Spleen (tissue), 11 donors: Measurements from ENCODE around the gene TADA1. TPM values are rescaled to one million over a fixed set of nuclear protein-coding genes. Genes with fewer than 3 reads are reported as not detected.

Experiments
- DNase-seq: peaks from one replicate; pipeline ENCODE4 v3.0.0-alpha.2; 2020
- H3K27ac ChIP-seq, 8 donors: fragments of 200-600 bp; sonication (generic) in 7 of 8; 1 replicate in 4 of 8; 2 replicates in 4 of 8; pipeline versions ENCODE4 v1.5.0 to v1.8.0; 2016 to 2021; ENCODE audit warnings: inconsistent platforms in 4 of 8, mild to moderate bottlenecking in 4 of 8, moderate library complexity in 1 of 8
- H3K27me3 ChIP-seq, 7 donors: fragments of 200-600 bp; sonication (generic) in 6 of 7; replicated peaks in 1 of 7; 1 replicate in 4 of 7; 2 replicates in 3 of 7; pipeline versions ENCODE4 v1.5.0 to v1.8.0; 2016 to 2021; ENCODE audit warnings: inconsistent platforms in 3 of 7, mild to moderate bottlenecking in 1 of 7
- H3K36me3 ChIP-seq, 6 donors: fragments of 200-600 bp; sonication (generic) in 5 of 6; 1 replicate in 4 of 6; 2 replicates in 2 of 6; pipeline versions ENCODE4 v1.5.0 to v1.8.0; 2016 to 2021; ENCODE audit warnings: inconsistent platforms in 2 of 6
- H3K4me1 ChIP-seq, 6 donors: fragments of 200-600 bp; sonication (generic) in 5 of 6; 1 replicate in 3 of 6; 2 replicates in 3 of 6; pipeline versions ENCODE4 v1.5.0 to v1.8.0; 2016 to 2021; ENCODE audit warnings: inconsistent platforms in 3 of 6
- H3K4me3 ChIP-seq, 8 donors: fragments of 200-600 bp; sonication (generic) in 7 of 8; 1 replicate in 4 of 8; 2 replicates in 4 of 8; pipeline versions ENCODE4 v1.5.0 to v1.8.0; 2016 to 2021; ENCODE audit warnings: inconsistent platforms in 4 of 8, mild to moderate bottlenecking in 4 of 8, moderate library complexity in 2 of 8
- H3K9me3 ChIP-seq, 8 donors: fragments of 200-600 bp; sonication (generic) in 7 of 8; 1 replicate in 4 of 8; 2 replicates in 4 of 8; pipeline versions ENCODE4 v1.5.0 to v1.8.0; 2016 to 2021; ENCODE audit warnings: inconsistent platforms in 4 of 8
- CTCF ChIP-seq, 11 experiments: fragments of 200-600 bp in 7 of 11; fragments of 450-650 bp in 4 of 11; sonication (generic) in 4 of 11; IDR thresholded peaks in 8 of 11; conservative IDR thresholded peaks in 3 of 11; 1 replicate in 7 of 11; 2 replicates in 4 of 11; pipeline versions ENCODE4 v1.4.0 to v1.8.0; 2016 to 2021; ENCODE audit warnings: antibody characterized with exemption in 11 of 11, inconsistent platforms in 4 of 11, mild to moderate bottlenecking in 1 of 11
- POLR2A ChIP-seq, 3 donors: fragments of 450-650 bp; IDR thresholded peaks; one replicate each; pipeline ENCODE4 v1.5.1; 2017; ENCODE audit warnings: antibody characterized with exemption in 3 of 3, mild to moderate bottlenecking in 1 of 3
- POLR2AphosphoS5 ChIP-seq, 3 donors: sonication (generic); formaldehyde crosslinking; IDR thresholded peaks; one replicate each; pipeline ENCODE4 v1.5.1; 2017; ENCODE audit warnings: antibody characterized with exemption in 3 of 3
- WGBS, 5 donors: extraction: QIAGEN DNeasy Blood & Tissue Kit in 3 of 5; methylation state at CpG; one replicate each; pipeline versions ENCODE4 v1.1.5 to v1.1.7; 2013 to 2018; 5-methylcytosine and 5-hydroxymethylcytosine counted together
- intact Hi-C: fragments of 100-400 bp; cut with DNase I; formaldehyde crosslinking; loops from one replicate; pipeline ENCODE4 v1.15.0; 2023; ENCODE audit warnings: low total_unique reads
- polyA plus RNA-seq, 3 donors: library from polyadenylated mRNA; stranded (reverse); fragments of 200-250 nt; gene quantifications; one replicate each; pipeline ENCODE4 v1.2.1, GENCODE V29; 2013
- total RNA-seq, 7 donors: library from RNA; depleted of rRNA in 3 of 7; stranded (reverse); fragments of >200 nt in 3 of 7; fragmentation: NEBNext Ultra II Directional in 4 of 7; extraction: Animal tissue kit (Norgen Biotek cat#: 25700) in 4 of 7; gene quantifications; one replicate each; pipeline versions ENCODE4 v1.1.0 to v1.2.1, GENCODE V29; 2016 to 2021
- donor health status: healthy with polysubstance abuse.
- donor health status: DM: no; HTN: no; CAD: no; lungs with moderate emphysema.
- donor health status: DM: no; HTN: no; CAD: no.
- donor health status: Bipolar disorder and iron deficiency.
- donor health status: healthy.
- donor health status: DM: no; HTN: no; CAD: no.
- donor health status: DM: yes; HTN: yes; CAD: no.

The TADA1 gene
- total and polyA plus RNA-seq, 10 donors, result 8.6 to 15.7 (median 10.2) TPM

DNA sequence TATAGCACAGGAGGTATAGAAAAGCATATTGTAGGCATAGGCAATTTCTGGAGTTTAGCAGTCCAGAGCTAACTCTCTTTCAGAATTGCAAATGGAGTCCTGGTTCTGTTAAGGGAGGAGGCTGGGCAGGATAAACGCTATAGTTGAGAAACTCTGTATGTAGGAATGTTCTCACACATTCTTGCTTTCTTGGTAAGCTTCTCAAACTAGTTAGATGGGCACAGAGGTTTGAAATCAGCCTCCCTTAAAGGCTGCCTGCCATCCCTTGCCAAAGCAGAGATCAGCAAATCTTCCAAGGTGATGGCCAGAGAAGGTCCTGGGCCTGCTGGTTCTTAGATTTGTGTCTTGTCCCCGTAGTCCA lies 42.9 kb upstream of the TADA1 start:
- peaks cover 0 to 43% (median 30%) of the 10 kb centered on the region in 7 donors for H3K27me3 ChIP-seq
- DNase-seq, result no peak
- no peak overlapping the region for H3K4me3 ChIP-seq
- TF ChIP-seq POLR2AphosphoS5 (IDR thresholded peaks at IDR 0.05) (no peak), POLR2A (IDR thresholded peaks at IDR 0.05) (no peak), CTCF (IDR thresholded peaks at IDR 0.05 in 8 of 11, conservative IDR thresholded peaks at IDR 0.05 in 3 of 11) (no peak)
- H3K36me3 ChIP-seq, result no peaks in the 10 kb centered on the region
- peaks cover 0 to 17% (median 10%) of the 10 kb centered on the region in 6 donors for H3K4me1 ChIP-seq
- 86 to 97% (median 88%) methylated on average over 2 of the region's 2 CpGs for WGBS, 5 donors
- intact Hi-C loops, result no loop called here
- H3K27ac ChIP-seq, result no peak overlapping the region
- H3K9me3 ChIP-seq, result no peaks in the 10 kb centered on the region

GRCh38 chr1:166918088-166918955 lies 42.3 kb upstream of the TADA1 start:
- TF ChIP-seq POLR2A (IDR thresholded peaks at IDR 0.05), result no peak
- no peaks in the 10 kb centered on the region for H3K36me3 ChIP-seq
- DNase-seq, result no peak
- H3K27ac ChIP-seq, result no peak overlapping the region
- no peaks in the 10 kb centered on the region for H3K9me3 ChIP-seq
- H3K27me3 ChIP-seq, result peaks cover 0 to 43% (median 30%) of the 10 kb centered on the region in 7 donors
- no peak overlapping the region for H3K4me3 ChIP-seq
- 74 to 83% (median 78%) methylated on average over 6 of the region's 6 CpGs for WGBS, 5 donors
- H3K4me1 ChIP-seq, result peaks cover 0 to 15% (median 10%) of the 10 kb centered on the region in 6 donors
- intact Hi-C loops, result no loop called here

GRCh38 chr1:166915941-166916340 lies 39.9 kb upstream of the TADA1 start:
- Histone ChIP-seq H3K4me1 (peaks cover 0 to 9% (median 6%) of the 10 kb centered on the region in 6 donors), H3K9me3 (peaks cover 0 to 8% (median 5%) of the 10 kb centered on the region in 8 donors), H3K27me3 (peaks cover 0 to 27% (median 17%) of the 10 kb centered on the region in 7 donors), H3K36me3 (no peaks in the 10 kb centered on the region), H3K4me3 (no peak overlapping the region), H3K27ac (no peak overlapping the region)
- no peak for TF ChIP-seq POLR2AphosphoS5 (IDR thresholded peaks at IDR 0.05)
- TF ChIP-seq POLR2A (IDR thresholded peaks at IDR 0.05), result no peak
- TF ChIP-seq CTCF (IDR thresholded peaks at IDR 0.05 in 8 of 11, conservative IDR thresholded peaks at IDR 0.05 in 3 of 11), result no peak
- no peak for DNase-seq
- intact Hi-C loops, result no loop called here
- WGBS, 5 donors, result 83 to 96% (median 90%) methylated on average over 2 to 4 of the region's 4 CpGs

DNA sequence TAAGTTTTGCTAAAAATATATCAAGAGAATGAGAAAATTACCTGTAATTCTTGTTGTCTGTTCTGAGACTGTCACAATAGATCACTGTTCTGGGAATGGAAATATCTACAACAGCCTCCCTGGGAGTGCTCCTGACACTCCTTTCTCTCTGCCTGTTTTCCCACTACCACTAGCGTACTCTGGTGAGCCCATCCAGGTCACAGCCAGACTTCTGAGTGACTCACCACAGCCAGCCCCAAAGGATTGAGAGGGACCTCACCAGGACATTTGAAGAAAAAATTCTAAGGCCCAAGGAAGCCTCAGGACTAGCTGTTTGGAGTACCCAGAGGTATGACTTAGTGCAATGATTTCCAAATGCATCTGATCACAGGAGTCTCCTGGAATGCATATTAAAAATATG lies 39.0 kb upstream of the TADA1 start:
- no peak overlapping the region for H3K27ac ChIP-seq
- TF ChIP-seq POLR2A (IDR thresholded peaks at IDR 0.05), result no peak
- TF ChIP-seq POLR2AphosphoS5 (IDR thresholded peaks at IDR 0.05), result no peak
- TF ChIP-seq CTCF (IDR thresholded peaks at IDR 0.05 in 8 of 11, conservative IDR thresholded peaks at IDR 0.05 in 3 of 11), result no peak
- H3K9me3 ChIP-seq, result peaks cover 0 to 8% (median 5%) of the 10 kb centered on the region in 8 donors
- H3K4me3 ChIP-seq, result no peak overlapping the region
- H3K4me1 ChIP-seq, result peaks cover 0 to 4% (median 0%) of the 10 kb centered on the region in 6 donors
- 80 to 100% (median 95%) methylated on average over 1 of the region's 1 CpG for WGBS, 5 donors
- H3K36me3 ChIP-seq, result no peaks in the 10 kb centered on the region
- intact Hi-C loops, result no loop called here
- H3K27me3 ChIP-seq, result peaks cover 0 to 18% (median 9%) of the 10 kb centered on the region in 7 donors
- DNase-seq, result no peak
